CD4-positive, alpha-beta T cell (primary cell): ENCODE results near the gene ADCK2. TPM values are rescaled to one million over a fixed set of nuclear protein-coding genes. Genes with fewer than 3 reads are reported as not detected.

Experiments used
- total RNA-seq, 174 experiments: library from RNA in 2 of 174; stranded (reverse) in 2 of 174; gene quantifications; one replicate each; pipeline ENCODE4 v1.2.3 and lab custom pipeline; 2021 to 2026

ADCK2 gene
- total RNA-seq, 2 experiments from 2014 or later, result 14.8 to 15.7 TPM

Other genes with a start within 250 kb of the ADCK2 start
- 100 to 1,000 TPM; 115 to 129 TPM for gene MKRN1, start 193.4 kb upstream of the ADCK2 start, total RNA-seq
- not detected for gene DENND2A, start 32.1 kb upstream of the ADCK2 start, total RNA-seq
- gene NDUFB2, start 23.8 kb downstream of the ADCK2 start, total RNA-seq, result 10 to 100 TPM; 73.7 to 84.4 TPM